Medulla oblongata (tissue), 1 donor: ENCODE data around the gene APOBEC3B.
"Not testable (repeated sequence)": the region's sequence is repeated elsewhere in the genome, so short reads cannot be mapped to it uniquely, and the experiment has no call there.

ENCODE experiments used
- DNase-seq: peaks from one replicate; pipeline ENCODE4 v3.0.0-alpha.2; 2015; ENCODE audit errors: extremely low spot score

Gene APOBEC3B

DNA sequence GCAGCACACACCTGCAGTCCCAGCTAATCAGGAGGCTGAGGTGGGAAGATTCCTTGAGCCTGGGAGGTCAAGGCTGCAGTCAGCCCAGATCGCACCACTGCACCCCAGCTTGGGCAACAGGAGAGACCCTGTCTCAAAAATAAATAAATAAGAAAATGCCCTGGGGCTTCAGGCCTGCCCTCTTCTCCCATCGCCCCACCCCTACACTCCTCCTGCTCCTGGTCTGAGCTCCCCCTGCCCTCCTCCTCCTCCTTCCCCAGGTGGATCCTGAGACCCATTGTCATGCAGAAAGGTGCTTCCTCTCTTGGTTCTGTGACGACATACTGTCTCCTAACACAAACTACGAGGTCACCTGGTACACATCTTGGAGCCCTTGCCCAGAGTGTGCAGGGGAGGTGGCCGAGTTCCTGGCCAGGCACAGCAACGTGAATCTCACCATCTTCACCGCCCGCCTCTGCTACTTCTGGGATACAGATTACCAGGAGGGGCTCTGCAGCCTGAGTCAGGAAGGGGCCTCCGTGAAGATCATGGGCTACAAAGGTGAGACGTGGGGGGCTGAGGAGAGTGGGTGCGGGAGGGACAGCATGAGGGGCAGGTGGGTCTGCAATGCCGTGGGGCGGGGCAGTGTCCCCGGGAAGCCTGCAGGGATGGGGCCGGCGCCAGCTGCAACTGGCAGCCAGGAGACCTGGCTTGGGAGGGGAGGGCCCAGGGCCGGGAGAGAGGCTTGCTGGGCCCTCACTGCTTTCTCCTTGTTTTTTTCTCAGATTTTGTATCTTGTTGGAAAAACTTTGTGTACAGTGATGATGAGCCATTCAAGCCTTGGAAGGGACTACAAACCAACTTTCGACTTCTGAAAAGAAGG lies 49.5 kb downstream of the APOBEC3B start:
- DNase-seq, result not testable (repeated sequence)

DNA sequence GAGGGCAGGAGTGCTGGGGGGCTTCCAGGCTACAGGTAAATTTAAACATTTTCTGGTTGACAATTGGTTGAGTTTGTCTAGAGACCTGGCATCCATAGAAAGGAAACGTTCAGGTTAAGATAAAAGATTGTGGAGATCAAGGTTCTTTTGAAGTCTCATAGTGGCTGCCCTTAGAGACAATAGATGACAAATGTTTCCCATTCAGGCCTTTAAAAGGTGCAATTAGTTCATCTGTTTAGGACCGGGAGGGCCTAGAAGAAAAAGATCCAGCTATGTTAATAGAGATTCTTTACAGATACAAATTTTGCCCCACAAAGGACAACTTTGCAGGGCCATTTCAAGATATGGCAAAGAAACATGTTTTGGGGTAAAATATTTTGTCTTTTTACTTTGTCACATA lies 54.9 kb downstream of the APOBEC3B start:
- not testable (repeated sequence) for DNase-seq

DNA sequence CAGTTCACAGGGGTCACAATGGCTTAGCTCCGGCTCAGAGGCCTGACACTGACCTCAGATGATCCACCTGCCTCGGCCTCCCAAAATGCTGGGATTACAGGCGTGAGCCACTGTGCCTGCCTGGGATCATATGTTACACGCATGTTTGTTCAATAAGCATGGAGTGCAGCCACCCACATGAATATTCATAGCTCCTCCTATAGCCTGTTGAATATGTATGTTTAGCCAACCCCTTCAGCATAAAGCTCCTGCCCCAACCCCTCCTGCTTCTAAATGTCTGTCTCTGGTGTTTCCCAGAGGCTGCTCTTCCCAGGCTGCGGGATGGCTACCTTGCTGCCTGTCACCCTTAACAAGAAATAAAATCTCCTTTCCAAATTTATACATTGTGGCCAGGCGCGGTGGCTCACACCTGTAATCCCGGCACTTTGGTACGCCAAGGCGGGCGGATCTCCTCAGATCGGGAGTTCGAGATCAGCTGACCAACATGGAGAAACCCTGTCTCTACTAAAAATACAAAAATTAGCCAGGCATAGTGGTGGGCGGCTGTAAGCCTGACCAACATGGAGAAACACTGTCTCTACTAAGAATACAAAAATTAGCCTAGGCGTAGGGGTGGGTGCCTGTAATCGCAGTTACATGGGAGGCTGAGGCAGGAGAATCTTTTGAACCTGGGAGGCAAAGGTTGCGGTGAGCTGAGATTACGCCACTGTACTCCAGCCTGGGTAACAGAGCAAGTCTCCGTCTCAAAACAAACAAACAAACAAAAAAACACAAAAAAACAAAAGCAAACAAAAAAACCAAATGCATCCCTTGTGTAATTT lies 57.4 kb downstream of the APOBEC3B start:
- no peak for DNase-seq

DNA sequence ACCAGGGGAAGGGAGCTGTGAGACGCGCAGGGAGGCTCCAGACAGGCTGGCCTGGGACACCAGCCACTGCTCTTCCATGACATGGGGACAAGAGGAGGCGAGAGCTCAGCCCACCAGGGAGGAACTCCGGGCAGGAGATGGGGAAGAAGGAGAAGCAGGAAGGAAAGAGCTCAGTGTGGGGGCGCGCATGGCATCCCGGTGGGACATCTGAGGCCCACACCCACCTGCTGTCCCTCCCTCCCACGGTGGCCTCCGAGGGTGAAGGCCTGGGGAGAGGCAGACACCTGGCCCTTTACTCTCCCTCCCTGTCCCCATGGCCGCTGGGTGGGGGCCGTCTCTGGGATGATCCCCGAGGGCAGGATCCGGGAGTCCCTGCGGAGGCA lies 58.0 kb downstream of the APOBEC3B start:
- not testable (repeated sequence) for DNase-seq

DNA sequence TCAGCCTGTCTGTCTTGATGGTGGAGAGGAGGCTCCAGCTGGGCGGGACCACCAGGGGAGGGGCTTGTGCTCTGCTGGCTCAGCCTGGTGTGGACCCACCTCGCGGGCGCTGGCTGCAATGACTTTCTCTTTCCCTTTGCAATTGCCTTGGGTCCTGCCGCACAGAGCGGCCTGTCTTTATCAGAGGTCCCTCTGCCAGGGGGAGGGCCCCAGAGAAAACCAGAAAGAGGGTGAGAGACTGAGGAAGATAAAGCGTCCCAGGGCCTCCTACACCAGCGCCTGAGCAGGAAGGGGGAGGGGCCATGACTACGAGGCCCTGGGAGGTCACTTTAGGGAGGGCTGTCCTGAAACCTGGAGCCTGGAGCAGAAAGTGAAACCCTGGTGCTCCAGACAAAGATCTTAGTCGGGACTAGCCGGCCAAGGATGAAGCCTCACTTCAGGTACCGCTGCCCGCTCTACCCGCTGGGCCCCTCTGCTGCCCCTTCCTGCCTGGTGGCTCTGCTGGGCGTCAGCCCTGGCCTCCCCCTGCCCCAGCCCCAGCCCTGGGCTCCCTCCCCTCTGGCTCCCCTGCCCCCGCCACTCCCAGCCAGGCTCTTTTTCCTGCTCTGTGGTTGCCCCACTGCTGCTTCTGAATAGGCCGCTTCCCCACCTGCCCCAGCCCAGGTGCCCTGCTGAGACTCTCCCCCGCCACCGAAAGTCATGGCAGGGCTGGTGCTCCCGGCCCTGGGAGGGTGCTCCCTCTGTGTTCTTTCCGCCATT lies 58.6 kb downstream of the APOBEC3B start, which contains the start of gene APOBEC3F:
TSS of gene APOBEC3F (plus strand) at position 327 of the 759 bp plus-strand sequence. CDS start at position 424, 97 bp downstream.
- peak; percentile 10 for DNase-seq

DNA sequence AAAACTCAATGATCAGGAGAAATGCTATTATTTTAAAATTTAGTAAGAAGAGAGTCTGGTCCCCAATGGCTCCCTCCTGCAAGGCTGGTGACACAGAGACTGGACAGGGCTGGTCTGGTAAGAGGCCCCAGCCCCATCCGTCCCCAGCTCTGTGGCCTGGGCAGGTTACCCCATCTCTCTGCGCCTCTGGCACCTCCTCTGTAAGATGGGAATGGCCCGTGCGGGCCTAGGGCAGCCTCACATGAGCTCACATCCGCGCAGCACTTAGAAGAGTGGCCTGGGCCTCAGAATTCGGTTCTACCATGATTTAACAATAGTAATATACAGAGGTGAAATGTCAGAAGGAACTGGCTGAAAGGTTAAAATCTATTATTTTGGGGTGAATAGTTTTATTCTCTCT lies 59.8 kb downstream of the APOBEC3B start:
- DNase-seq, result no peak
